Activated T-cell treated with anti-CD3 and anti-CD28 coated beads, Interleukin-2, amount 50 U/mL, for 1 hour (primary cell): Measurements from ENCODE around the gene TTYH2.

Experiments used
- DNase-seq: peaks from one replicate; pipeline ENCODE4 v3.0.0-alpha.2; 2020

Gene TTYH2

DNA sequence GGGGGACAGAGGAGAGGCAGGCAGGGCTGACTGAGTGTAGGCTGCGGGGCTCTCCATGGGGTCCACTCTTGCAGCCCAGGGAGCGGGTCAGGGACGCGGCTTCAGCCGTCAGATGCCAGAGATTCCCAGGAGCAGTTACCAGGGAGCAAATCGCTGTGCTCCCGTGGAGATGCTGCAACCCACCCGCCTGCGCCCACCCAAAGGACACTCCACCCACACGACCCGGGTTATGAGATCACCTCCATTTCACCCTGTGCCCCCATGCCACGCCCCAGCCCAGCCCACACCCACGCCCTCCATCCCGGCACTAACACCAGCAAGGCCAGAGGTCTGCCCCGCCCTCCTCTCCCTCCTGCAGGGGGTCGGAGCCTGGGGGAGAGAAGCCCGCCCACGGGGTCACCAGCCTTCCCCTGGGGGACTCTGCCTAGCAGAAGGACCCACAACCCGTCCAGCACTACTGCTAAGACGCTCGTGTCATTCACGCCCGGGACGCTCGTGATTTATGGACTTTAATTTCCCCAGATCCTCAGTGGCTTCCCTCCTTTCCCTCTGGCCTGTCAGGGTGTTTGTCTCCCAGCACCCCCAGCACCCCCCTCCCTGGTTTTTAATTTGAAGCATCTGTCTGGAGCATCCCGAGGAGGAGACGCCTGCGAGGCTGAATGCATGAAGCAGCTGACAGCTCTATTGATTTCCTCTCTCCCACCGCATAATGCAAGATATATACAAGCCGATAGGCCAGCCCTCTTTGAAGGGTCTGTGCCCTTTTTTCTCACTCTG, 16.6 kb upstream of the TTYH2 start:
- DNase-seq, result no peak

DNA sequence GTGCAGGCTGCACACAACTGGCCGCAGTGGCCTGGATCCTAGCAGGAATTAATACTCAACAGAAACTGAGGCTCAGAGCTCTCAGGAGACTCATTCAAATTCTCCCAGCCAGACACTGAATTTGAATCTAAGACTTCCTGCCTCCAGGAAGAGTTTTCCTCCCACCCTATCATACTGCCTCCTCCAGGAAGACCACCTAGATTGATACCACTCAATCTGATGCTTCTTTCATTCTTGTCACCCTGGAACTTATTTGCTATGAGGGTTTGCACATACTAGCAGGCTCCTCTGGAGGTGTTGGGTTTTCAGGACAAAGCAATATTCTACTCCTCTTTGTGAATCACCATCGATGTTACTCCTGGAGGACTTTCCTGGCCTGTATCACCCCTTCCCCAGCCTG, 15.6 kb upstream of the TTYH2 start:
- no peak for DNase-seq

GRCh38 chr17:74198694-74199093, 14.7 kb upstream of the TTYH2 start:
- no peak for DNase-seq

GRCh38 chr17:74199306-74200092, 13.9 kb upstream of the TTYH2 start:
- peak; percentile 71 for DNase-seq

GRCh38 chr17:74200112-74200511, 13.3 kb upstream of the TTYH2 start:
- no peak for DNase-seq

- no peak for DNase-seq
Observed at GRCh38 chr17:74201250-74201649, 12.1 kb upstream of the TTYH2 start.

- DNase-seq, result no peak
Observed at GRCh38 chr17:74201948-74202347, 11.4 kb upstream of the TTYH2 start.

DNA sequence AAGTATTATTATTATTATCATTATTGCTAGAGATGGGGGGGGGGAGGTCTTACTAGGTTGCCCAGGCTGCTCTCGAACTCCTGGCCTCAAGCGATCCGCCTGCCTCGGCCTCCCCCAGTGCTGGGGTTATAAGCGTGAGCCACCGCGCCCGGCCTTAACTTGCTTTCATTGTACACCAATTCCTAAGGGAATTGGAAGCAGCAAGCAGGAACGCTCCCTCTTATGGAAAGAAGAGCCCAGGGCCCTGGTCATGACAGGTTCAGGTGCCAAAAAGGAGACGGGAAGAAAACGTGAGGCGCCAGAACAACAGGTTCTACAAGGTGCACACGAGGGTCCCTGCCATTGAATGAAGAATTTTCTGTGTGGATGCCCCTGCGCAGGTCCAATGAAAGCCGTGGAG, 10.4 kb upstream of the TTYH2 start:
- DNase-seq, result no peak

DNA sequence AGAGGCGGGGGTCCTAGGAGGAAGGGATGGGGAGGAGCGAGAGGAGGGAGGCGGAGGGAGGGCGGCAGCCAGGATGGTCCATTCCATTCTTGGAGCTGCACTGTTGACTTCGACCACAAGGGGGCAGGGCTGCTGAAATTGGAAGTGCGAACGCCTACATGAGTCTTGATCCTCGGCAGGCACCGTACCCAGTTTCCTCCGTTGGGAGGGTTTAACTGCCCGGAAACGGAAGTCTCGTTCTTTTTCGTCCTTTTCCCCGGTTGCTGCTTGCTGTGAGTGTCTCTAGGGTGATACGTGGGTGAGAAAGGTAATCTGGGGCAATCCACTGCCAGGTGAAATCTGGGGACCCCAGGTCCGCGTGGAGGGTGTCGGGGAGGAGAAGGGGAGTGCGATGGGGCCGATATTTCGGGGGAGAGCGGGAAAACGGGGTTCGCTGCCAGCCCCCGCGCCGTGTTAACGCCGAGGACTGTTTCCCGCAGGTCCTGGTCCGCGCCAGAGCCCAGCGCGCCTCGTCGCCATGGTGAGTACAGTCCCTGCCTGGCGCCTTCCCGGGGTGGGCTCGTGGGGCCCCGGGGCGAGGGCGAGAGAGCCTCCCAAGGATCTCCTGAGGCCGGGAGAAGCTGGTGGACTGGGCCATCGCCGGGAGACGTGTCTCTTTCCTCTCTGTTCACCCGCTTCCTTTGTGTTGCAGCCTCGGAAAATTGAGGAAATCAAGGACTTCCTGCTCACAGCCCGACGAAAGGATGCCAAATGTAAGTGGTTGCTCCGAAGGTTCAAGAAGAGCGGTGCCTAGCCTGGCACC, 9.7 kb upstream of the TTYH2 start, which contains the start of gene RPL38:
Gene RPL38, plus strand, starts transcription at position 240 of the 802 bp plus-strand sequence. Its CDS starts 278 bp downstream, at position 518.
- peak; percentile 94 for DNase-seq

DNA sequence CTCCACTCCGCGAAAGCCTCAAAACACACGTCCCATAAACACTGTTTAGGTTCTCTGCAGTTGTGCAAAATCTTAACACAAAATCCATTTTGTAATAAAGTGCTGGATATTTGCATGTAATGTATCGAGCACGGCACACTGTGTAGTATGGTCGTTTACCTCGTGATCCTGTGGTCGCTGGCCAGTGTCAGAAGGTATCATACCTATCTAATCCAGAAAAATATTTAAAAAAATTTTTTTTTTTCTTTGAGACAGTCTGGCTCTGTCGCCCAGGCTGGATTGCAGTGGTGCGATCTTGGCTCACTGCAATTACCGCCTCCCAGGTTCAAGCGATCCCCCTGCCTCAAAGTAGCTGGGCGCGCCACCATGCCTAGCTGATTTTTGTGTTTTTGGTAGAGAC, 8.9 kb upstream of the TTYH2 start:
- no peak for DNase-seq

DNA sequence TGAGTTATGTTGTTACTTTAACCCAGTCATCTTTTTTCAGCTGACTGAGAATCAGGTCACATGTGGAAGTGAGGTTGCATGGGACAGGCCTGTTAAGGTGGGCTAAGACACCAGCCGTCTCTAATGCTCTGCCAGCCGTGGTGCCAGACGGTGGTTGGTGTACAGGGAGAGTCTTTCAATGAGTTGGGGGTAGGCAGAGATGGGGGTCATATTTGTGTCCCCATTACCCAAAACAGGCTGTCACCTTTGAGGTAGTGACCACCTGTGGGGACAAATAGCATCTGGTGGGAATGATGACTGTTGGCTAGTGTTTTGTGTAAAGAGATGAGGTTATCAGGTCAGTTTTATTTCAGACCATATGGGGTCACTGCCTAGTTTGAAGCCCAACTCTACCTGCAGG, 8.1 kb upstream of the TTYH2 start:
- no peak for DNase-seq

- no peak for DNase-seq
Observed at GRCh38 chr17:74206332-74206818, 7.0 kb upstream of the TTYH2 start.

GRCh38 chr17:74210191-74211140, 2.9 kb upstream of the TTYH2 start:
- DNase-seq, result peak; percentile 85

- peak; percentile 27 for DNase-seq
Observed at GRCh38 chr17:74211141-74211911, 2.0 kb upstream of the TTYH2 start.

- DNase-seq, result no peak
Observed at GRCh38 chr17:74211912-74212208, 1.5 kb upstream of the TTYH2 start.

DNA sequence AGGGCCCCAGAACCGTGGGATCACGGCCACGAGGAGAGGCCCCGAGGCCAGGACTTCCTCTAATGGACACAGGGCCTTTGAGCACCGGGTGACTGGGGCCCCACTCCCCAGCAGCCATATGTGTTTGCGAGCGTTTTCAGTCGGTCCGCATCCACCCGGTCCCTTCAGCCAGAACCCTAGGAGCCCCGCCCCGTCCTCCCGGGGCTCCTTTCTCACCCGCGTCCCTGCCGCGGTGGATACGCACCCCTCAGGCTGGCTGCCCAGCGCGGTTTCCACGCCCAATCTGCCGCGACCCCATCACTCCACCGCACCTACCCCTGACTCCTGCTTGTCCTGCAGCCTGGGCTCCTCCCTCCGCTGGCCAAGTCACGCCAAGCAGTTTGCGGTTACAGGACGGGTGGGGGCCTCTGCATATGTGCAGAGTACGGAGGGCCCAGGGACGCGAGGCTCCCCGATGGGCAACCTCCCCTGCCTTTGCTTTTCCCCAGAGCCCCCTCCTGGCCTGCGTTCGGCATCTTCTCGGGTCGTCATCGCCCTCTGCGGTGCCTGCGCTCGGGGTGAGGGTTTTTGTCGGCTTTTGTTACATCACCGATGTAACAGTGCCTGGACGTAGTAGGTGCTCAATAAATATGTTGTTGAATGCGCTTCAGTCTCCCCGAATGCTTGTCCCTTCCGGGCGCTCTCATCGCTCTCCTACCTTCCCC, 1.0 kb upstream of the TTYH2 start:
- peak; percentile 28 for DNase-seq

GRCh38 chr17:74213861-74214391, 555 bp downstream of the TTYH2 start:
- DNase-seq, result no peak

GRCh38 chr17:74214484-74215341, 1.3 kb downstream of the TTYH2 start:
- no peak for DNase-seq

GRCh38 chr17:74215342-74215727, 2.0 kb downstream of the TTYH2 start:
- DNase-seq, result no peak
